Small intestine (tissue), 7 donors: Measurements from ENCODE around the gene RASL12. TPM values are rescaled to one million over a fixed set of nuclear protein-coding genes. Genes with fewer than 3 reads are reported as not detected.

Experiments used
- DNase-seq, 2 donors: peaks; one replicate each; pipeline versions ENCODE4 v3.0.0 to v3.0.0-alpha.2; 2013
- FAIRE-seq: peaks from 2 replicates; lab custom pipeline; 2012; peaks lifted over from hg19 to GRCh38; lab: Jason Lieb, UNC
- H3K27ac ChIP-seq, 3 donors: one replicate each; pipeline ENCODE4 v1.5.1; 2013; ENCODE audit warnings: low read length in 2 of 3, mild to moderate bottlenecking in 2 of 3, control low read depth in 1 of 3, inconsistent platforms in 1 of 3, low read depth in 1 of 3, moderate library complexity in 1 of 3
- H3K27me3 ChIP-seq, 3 donors: one replicate each; pipeline ENCODE4 v1.6.1; 2013; ENCODE audit warnings: low read length in 3 of 3, inconsistent platforms in 1 of 3; ENCODE audit not compliant: control insufficient read depth in 3 of 3, insufficient read depth in 3 of 3
- H3K36me3 ChIP-seq, 3 donors: one replicate each; pipeline ENCODE4 v1.6.1; 2013; ENCODE audit warnings: low read length in 3 of 3, inconsistent platforms in 1 of 3, low read depth in 1 of 3, mild to moderate bottlenecking in 1 of 3, moderate library complexity in 1 of 3; ENCODE audit not compliant: control insufficient read depth in 3 of 3, insufficient read depth in 2 of 3
- H3K4me1 ChIP-seq, 3 donors: one replicate each; pipeline ENCODE4 v1.6.1; 2013; ENCODE audit warnings: low read length in 2 of 3, inconsistent platforms in 1 of 3, low read depth in 1 of 3, mild to moderate bottlenecking in 1 of 3, moderate library complexity in 1 of 3; ENCODE audit not compliant: control insufficient read depth in 3 of 3, insufficient read depth in 2 of 3
- H3K4me3 ChIP-seq, 3 donors: one replicate each; pipeline ENCODE4 v1.5.1; 2013; ENCODE audit warnings: low read length in 3 of 3, control low read depth in 1 of 3, inconsistent platforms in 1 of 3, low read depth in 1 of 3, mild to moderate bottlenecking in 1 of 3, moderate library complexity in 1 of 3
- H3K9me3 ChIP-seq, 2 donors: one replicate each; pipeline ENCODE4 v1.6.1; 2013; ENCODE audit warnings: low read depth in 1 of 2, low read length in 1 of 2; ENCODE audit not compliant: control insufficient read depth in 2 of 2, insufficient read depth in 1 of 2
- WGBS, 3 donors: extraction: QIAGEN DNeasy Blood & Tissue Kit; methylation state at CpG; one replicate each; pipeline ENCODE4 v1.1.7; 2013; 5-methylcytosine and 5-hydroxymethylcytosine counted together
- polyA plus RNA-seq, 4 donors: library from polyadenylated mRNA; stranded (reverse) in 3 of 4; unstranded in 1 of 4; fragments of 200-250 nt in 3 of 4; fragments of 120-200 nt in 1 of 4; gene quantifications; one replicate each; pipeline versions ENCODE4 v1.2.1 to v1.2.3, GENCODE V29; 2013
- donor health status: healthy with polysubstance abuse.
- donor health status: control.
- donor health status: control.
- donor health status: Bipolar disorder and iron deficiency.
- donor health status: healthy.

Gene RASL12
- polyA plus RNA-seq, 4 donors, result 0.45 to 7.7 (median 2.2) TPM

DNA sequence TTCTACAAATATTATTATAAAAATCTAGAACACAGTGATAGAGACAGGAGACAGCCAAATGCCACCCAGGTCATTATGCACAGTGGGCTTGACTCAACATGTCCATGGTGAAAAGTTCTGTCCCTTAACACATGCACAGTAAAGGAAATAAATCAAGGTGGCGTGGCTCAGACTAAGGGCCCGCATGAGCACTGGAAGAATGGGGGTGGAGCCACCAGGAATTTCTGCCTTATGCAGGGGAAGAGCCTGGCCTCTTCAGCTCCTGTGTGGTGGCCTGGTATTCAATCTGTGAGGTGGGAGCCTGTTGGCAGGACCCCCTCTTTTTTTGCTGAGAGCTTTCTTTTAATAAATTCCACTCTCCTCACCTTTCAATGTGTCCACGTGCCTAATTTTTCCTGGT is 60.9 kb downstream of the RASL12 start:
- 93 to 100% (median 99%) methylated on average over 3 of the region's 3 CpGs for WGBS, 3 donors
- FAIRE-seq, result no peak
- H3K27me3 ChIP-seq, result no peaks in the 10 kb centered on the region

DNA sequence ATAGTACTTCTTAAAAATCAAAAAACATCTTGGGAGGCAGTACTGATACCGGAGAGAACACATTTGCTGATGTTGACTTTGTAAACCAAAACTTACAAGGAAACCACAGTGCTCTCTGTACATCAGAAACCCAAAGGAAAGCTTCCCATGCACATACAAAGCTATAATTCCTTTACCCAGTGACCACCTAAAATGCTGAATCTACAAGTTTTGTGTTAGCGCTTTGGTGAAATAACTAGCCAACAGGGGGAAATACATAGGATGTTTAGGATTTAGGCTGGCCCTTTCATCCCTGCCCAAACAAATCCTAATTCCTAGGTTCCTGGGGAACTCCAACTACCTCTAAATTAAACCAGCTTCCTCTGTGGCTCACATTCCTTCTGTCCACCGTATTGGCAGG is 62.8 kb downstream of the RASL12 start:
- H3K4me1 ChIP-seq, result no peaks in the 10 kb centered on the region
- FAIRE-seq (no peak), DNase-seq (no peak)
- no peaks in the 10 kb centered on the region for H3K9me3 ChIP-seq
- H3K4me3 ChIP-seq, result no peak overlapping the region
- no peaks in the 10 kb centered on the region for H3K27me3 ChIP-seq
- 84 to 94% (median 93%) methylated on average over 3 of the region's 3 CpGs for WGBS, 3 donors
- H3K36me3 ChIP-seq, result peaks cover 0 to 22% (median 5%) of the 10 kb centered on the region in 3 donors
- no peak overlapping the region for H3K27ac ChIP-seq

More for the DNA sequence above, 60.9 kb downstream of the RASL12 start:
- Histone ChIP-seq H3K4me1 (no peaks in the 10 kb centered on the region), H3K36me3 (peaks cover 2 to 19% (median 7%) of the 10 kb centered on the region in 3 donors), H3K27ac (no peak overlapping the region), H3K4me3 (no peak overlapping the region), H3K9me3 (no peaks in the 10 kb centered on the region)
- DNase-seq, result no peak

Other genes starting within 250 kb of the RASL12 start
- gene PIF1, start 242.3 kb downstream of the RASL12 start, polyA plus RNA-seq, result 10 to 100 TPM in 1 of 4 donors, 1 to 10 TPM in 1, under 1 TPM in 2; 0.45 to 11.7 (median 3.2) TPM
- 10 to 100 TPM in 2 of 4 donors, 1 to 10 TPM in 2; 1.3 to 17.8 (median 11.3) TPM for gene PLEKHO2, start 226.1 kb downstream of the RASL12 start, polyA plus RNA-seq
- 1 to 10 TPM in 2 of 4 donors, under 1 TPM in 1, not detected in 1; 0.81 to 3.9 (median 1.7) TPM for gene ANKDD1A, start 156.1 kb downstream of the RASL12 start, polyA plus RNA-seq
- 100 to 1,000 TPM in 1 of 4 donors, 10 to 100 TPM in 3; 58.1 to 163 (median 68.3) TPM for gene SPG21, start 78.1 kb downstream of the RASL12 start, polyA plus RNA-seq
- 10 to 100 TPM in 3 of 4 donors, 1 to 10 TPM in 1; 9.7 to 14.8 (median 12.9) TPM for gene MTFMT, start 38.4 kb downstream of the RASL12 start, polyA plus RNA-seq
- 100 to 1,000 TPM in 2 of 4 donors, 10 to 100 TPM in 2; 23.5 to 258 (median 162) TPM for gene SLC51B, start 22.6 kb downstream of the RASL12 start, polyA plus RNA-seq
- under 1 TPM in 2 of 4 donors, not detected in 2; 0.03 TPM for gene KBTBD13, start 8.8 kb upstream of the RASL12 start, polyA plus RNA-seq
- gene UBAP1L, start 47.2 kb upstream of the RASL12 start, polyA plus RNA-seq, result 1 to 10 TPM; 1.5 to 5.8 (median 4.5) TPM
- 10 to 100 TPM in 3 of 4 donors, 1 to 10 TPM in 1; 8.4 to 20.5 (median 11.9) TPM for gene PDCD7, start 65.8 kb upstream of the RASL12 start, polyA plus RNA-seq
- 10 to 100 TPM; 13.2 to 45.9 (median 18.4) TPM for gene CLPX, start 117.4 kb upstream of the RASL12 start, polyA plus RNA-seq
- gene CILP, start 143.5 kb upstream of the RASL12 start, polyA plus RNA-seq, result 1 to 10 TPM in 1 of 4 donors, under 1 TPM in 3; 0.67 to 8.7 (median 0.77) TPM
- 10 to 100 TPM in 1 of 4 donors, 1 to 10 TPM in 3; 6.5 to 14.2 (median 9.0) TPM for gene PARP16, start 218.9 kb upstream of the RASL12 start, polyA plus RNA-seq
- not detected for gene RNU5A-1, start 228.1 kb upstream of the RASL12 start, polyA plus RNA-seq
- gene RNU5B-1, start 236.7 kb upstream of the RASL12 start, polyA plus RNA-seq, result not detected